Keratinocyte (primary cell): ENCODE data around the gene GPSM1.

Source experiments
- CTCF ChIP-seq, 3 experiments: IDR thresholded peaks in 1 of 3; conservative IDR thresholded peaks in 1 of 3; optimal IDR thresholded peaks in 1 of 3; 2 replicates in 2 of 3; 3 replicates in 1 of 3; pipeline versions ENCODE3 to v1.5.1; 2011; ENCODE audit warnings: low read length in 3 of 3, mild to moderate bottlenecking in 3 of 3, moderate library complexity in 2 of 3, control low read depth in 1 of 3, inconsistent platforms in 1 of 3; ENCODE audit not compliant: insufficient read depth in 2 of 3; ENCODE audit errors: extremely low read depth in 1 of 3
- EZH2 ChIP-seq: IDR thresholded peaks from one replicate; pipeline ENCODE4 v1.6.1; 2012; ENCODE audit warnings: inconsistent platforms, mild to moderate bottlenecking, low read length, moderate library complexity

- TF ChIP-seq CTCF (optimal IDR thresholded peaks at IDR 0.05 in 1 of 3, IDR thresholded peaks at IDR 0.05 in 1 of 3, conservative IDR thresholded peaks at IDR 0.05 in 1 of 3; ENCODE audit: extremely low read depth in 1 of 3, insufficient read depth in 2 of 3, low read length in 3 of 3), result no peak
- no peak for TF ChIP-seq EZH2
Observed at GRCh38 chr9:136286359-136286986, 40.9 kb upstream of the GPSM1 start.
